Neural cell (in vitro differentiated cells): ENCODE results near the gene TMIGD1.

Source experiments
- CTCF ChIP-seq: fragments of 450-650 bp; IDR thresholded peaks from 2 replicates; pipeline ENCODE4 v1.5.1; 2014; ENCODE audit warnings: antibody characterized with exemption, mild to moderate bottlenecking, moderate library complexity; ENCODE audit not compliant: poor library complexity, severe bottlenecking
- EP300 ChIP-seq: fragments of 450-650 bp; conservative IDR thresholded peaks from 2 replicates; pipeline ENCODE4 v1.6.1; 2014; ENCODE audit warnings: antibody characterized with exemption, mild to moderate bottlenecking, moderate library complexity; ENCODE audit not compliant: poor library complexity, severe bottlenecking
- EZH2 ChIP-seq: fragments of 200-600, 300-800 bp; shearing (Covaris generic), sonication (generic); IDR thresholded peaks from 2 replicates; pipeline ENCODE4 v1.6.1; 2014; ENCODE audit warnings: antibody characterized with exemption, low read length, borderline replicate concordance, mild to moderate bottlenecking; ENCODE audit not compliant: insufficient read depth, poor library complexity, severe bottlenecking
- MXI1 ChIP-seq: fragments of 450-650 bp; conservative IDR thresholded peaks from 2 replicates; pipeline ENCODE4 v1.6.1; 2014; ENCODE audit warnings: antibody characterized with exemption, mild to moderate bottlenecking; ENCODE audit not compliant: poor library complexity, severe bottlenecking
- RAD21 ChIP-seq: fragments of 450-650 bp; conservative IDR thresholded peaks from 2 replicates; pipeline ENCODE4 v1.6.1; 2014; ENCODE audit warnings: antibody characterized with exemption, mild to moderate bottlenecking, moderate library complexity
- SMC3 ChIP-seq: fragments of 450-650 bp; conservative IDR thresholded peaks from 2 replicates; pipeline ENCODE4 v1.6.1; 2014; ENCODE audit warnings: antibody characterized with exemption, mild to moderate bottlenecking, moderate library complexity; ENCODE audit not compliant: poor library complexity

- TF ChIP-seq CTCF: no peak
- TF ChIP-seq EP300: no peak
- TF ChIP-seq EZH2: no peak
- no peak for TF ChIP-seq MXI1
- no peak for TF ChIP-seq RAD21
- TF ChIP-seq SMC3: no peak
Observed at GRCh38 chr17:30337393-30337999, 3.6 kb upstream of the TMIGD1 start.
